K562 (cell line): Measurements from ENCODE around the gene CALM1. TPM values are rescaled to one million over a fixed set of nuclear protein-coding genes. Genes with fewer than 3 reads are reported as not detected.

ENCODE experiments used
- ATAC-seq: fragments of 200-7000 bp; cut with Tn5 transposase; 3 replicates; pipeline ENCODE4 v1.9.1; 2020; ENCODE audit warnings: moderate library complexity
- BruUV-seq: library from RNA; stranded (reverse); fragments of 400-500 nt; replicated peaks from 2 replicates; lab custom pipeline; 2021; lab: Mats Ljungman, UMichigan
- CTCF ChIA-PET: fragments of 300-600 bp; formaldehyde crosslinking; extraction: SDS; loops from one replicate; lab custom pipeline; 2021; ENCODE audit warnings: low intra/inter-chr PET ratio; lab: Yijun Ruan, JAX
- POLR2A ChIA-PET: fragments of 300-600, 350-650 bp; sonication (Branson Sonifier 250); formaldehyde crosslinking; extraction: SDS; loops from one replicate; lab custom pipeline; 2021; ENCODE audit warnings: antibody characterized with exemption, inconsistent platforms; lab: Yijun Ruan, JAX
- DNase-seq, 4 experiments: peaks; one replicate each; pipeline versions ENCODE4 v3.0.0 to v3.0.0-alpha.2; 2011 to 2018; ENCODE audit warnings: low spot score in 3 of 4, mixed read lengths in 3 of 4; ENCODE audit errors: extremely low read depth in 1 of 4
- FAIRE-seq: peaks from 2 replicates; lab custom pipeline; 2011; peaks lifted over from hg19 to GRCh38; lab: Jason Lieb, UNC
- H2AFZ ChIP-seq: 2 replicates; pipeline ENCODE4 v1.6.0; 2011; ENCODE audit warnings: low read depth, low read length, control low read depth, inconsistent platforms
- H3K27ac ChIP-seq: fragments of 200-600 bp; 3 replicates; pipeline ENCODE4 v1.8.0; 2011; ENCODE audit warnings: low read depth, mild to moderate bottlenecking, control low read depth, inconsistent platforms, low read length, moderate library complexity, mixed read lengths; ENCODE audit errors: extremely low read depth
- H3K27me3 ChIP-seq, 2 experiments: fragments of 300-600 bp in 1 of 2; 2 replicates in 1 of 2; 3 replicates in 1 of 2; pipeline versions ENCODE4 v1.6.0 to v1.8.0; 2011; ENCODE audit warnings: inconsistent platforms in 2 of 2, low read length in 2 of 2, mild to moderate bottlenecking in 1 of 2, mixed read lengths in 1 of 2, moderate library complexity in 1 of 2; ENCODE audit not compliant: control insufficient read depth in 2 of 2, insufficient read depth in 2 of 2
- H3K36me3 ChIP-seq: fragments of 300-600 bp; 3 replicates; pipeline ENCODE4 v1.8.0; 2011; ENCODE audit warnings: mild to moderate bottlenecking, low read length, inconsistent platforms; ENCODE audit not compliant: control insufficient read depth, insufficient read depth
- H3K4me1 ChIP-seq, 2 experiments: fragments of 200-600 bp in 1 of 2; replicated peaks in 1 of 2; 2 replicates in 1 of 2; 3 replicates in 1 of 2; pipeline versions ENCODE4 v1.5.1 to v1.8.0; 2011; ENCODE audit warnings: inconsistent platforms in 2 of 2, low read length in 2 of 2, mild to moderate bottlenecking in 1 of 2, mixed read lengths in 1 of 2, moderate library complexity in 1 of 2; ENCODE audit not compliant: control insufficient read depth in 2 of 2, insufficient read depth in 2 of 2
- H3K4me2 ChIP-seq: 2 replicates; pipeline ENCODE4 v1.6.1; 2011; ENCODE audit warnings: low read length, control low read depth, inconsistent platforms, mixed read lengths; ENCODE audit not compliant: insufficient read depth
- H3K4me3 ChIP-seq: fragments of 200-600 bp; sonication (generic), shearing (Covaris generic); 2 replicates; pipeline ENCODE4 v1.5.1; 2016; ENCODE audit warnings: control low read depth, inconsistent platforms
- H3K79me2 ChIP-seq: fragments of 200-600 bp; 3 replicates; pipeline ENCODE4 v1.8.0; 2011; ENCODE audit warnings: low read length, inconsistent platforms; ENCODE audit not compliant: control insufficient read depth, insufficient read depth
- H3K9ac ChIP-seq, 2 experiments: 2 replicates each; pipeline versions ENCODE4 v1.6.0 to v1.6.1; 2011; ENCODE audit warnings: low read depth in 2 of 2, low read length in 2 of 2, control low read depth in 1 of 2, inconsistent platforms in 1 of 2, mild to moderate bottlenecking in 1 of 2, mixed read lengths in 1 of 2; ENCODE audit not compliant: insufficient read depth in 1 of 2
- H3K9me1 ChIP-seq: one replicate; pipeline ENCODE4 v1.6.0; 2011; ENCODE audit warnings: inconsistent platforms, mild to moderate bottlenecking, low read length, moderate library complexity; ENCODE audit not compliant: control insufficient read depth, insufficient read depth
- H3K9me3 ChIP-seq: replicated peaks from 2 replicates; pipeline ENCODE4 v1.5.1; 2011; ENCODE audit warnings: low read depth, low read length, inconsistent platforms; ENCODE audit not compliant: control insufficient read depth, insufficient read depth
- H4K20me1 ChIP-seq: replicated peaks from 2 replicates; pipeline ENCODE4 v1.6.1; 2011; ENCODE audit warnings: low read length, inconsistent platforms, mixed read lengths; ENCODE audit not compliant: control insufficient read depth, insufficient read depth
- BRD9 ChIP-seq: fragments of 450-650 bp; IDR thresholded peaks from 2 replicates; pipeline ENCODE4 v1.6.1; 2018; ENCODE audit warnings: low read depth; ENCODE audit not compliant: partially characterized antibody
- ETV5 ChIP-seq: sonication (generic); formaldehyde crosslinking; IDR thresholded peaks from 2 replicates; pipeline ENCODE4 v1.4.0; 2020; ENCODE audit warnings: low read depth, mild to moderate bottlenecking, missing genetic modification reagents
- HDAC1 ChIP-seq, 2 experiments: fragments of 450-650 bp; IDR thresholded peaks; 2 replicates each; pipeline ENCODE4 v1.6.1; 2016 to 2017; ENCODE audit warnings: inconsistent platforms in 1 of 2, mild to moderate bottlenecking in 1 of 2, moderate library complexity in 1 of 2
- LARP7 ChIP-seq: fragments of 450-650 bp; IDR thresholded peaks from 2 replicates; pipeline ENCODE4 v1.6.1; 2016
- MXD1 ChIP-seq: fragments of 250-450 bp; sonication (Bioruptor Pico); IDR thresholded peaks from 2 replicates; pipeline ENCODE4 v1.8.0; 2021; ENCODE audit warnings: borderline replicate concordance, mild to moderate bottlenecking, moderate library complexity; ENCODE audit not compliant: poor library complexity, severe bottlenecking
- PURB ChIP-seq: sonication (generic); formaldehyde crosslinking; IDR thresholded peaks from 2 replicates; pipeline ENCODE4 v1.9.0; 2021; ENCODE audit warnings: low read depth, mild to moderate bottlenecking, missing genetic modification reagents
- RBFOX2 ChIP-seq: fragments of 200-400 bp; formaldehyde crosslinking; IDR thresholded peaks from 2 replicates; pipeline ENCODE4 v1.6.1; 2017; ENCODE audit warnings: low read depth, mild to moderate bottlenecking, low read length, moderate library complexity
- ZNF239 ChIP-seq: fragments of 250-450 bp; sonication (Bioruptor Pico); IDR thresholded peaks from 2 replicates; pipeline ENCODE4 v1.4.0; 2020; ENCODE audit warnings: mild to moderate bottlenecking
- ZNF75A ChIP-seq: fragments of 450-650 bp; formaldehyde crosslinking; IDR thresholded peaks from 2 replicates; pipeline ENCODE4 v1.4.0; 2020; ENCODE audit warnings: mild to moderate bottlenecking
- WGBS: fragments of 100-300 bp; shearing (Covaris generic); methylation state at CpG from one replicate; pipeline ENCODE4 v1.1.6; 2016; ENCODE audit warnings: low coverage, mixed read lengths; ENCODE audit not compliant: insufficient coverage; ENCODE audit errors: missing lambda C conversion rate; 5-methylcytosine and 5-hydroxymethylcytosine counted together
- in situ Hi-C: fragments of 300-500 bp; cut with MboI; formaldehyde crosslinking; loops from 4 replicates; pipeline ENCODE4 v1.15.0; 2018; ENCODE audit warnings: inconsistent platforms, mixed read lengths
- intact Hi-C: fragments of 100-400 bp; cut with micrococcal nuclease; formaldehyde crosslinking; loops from 2 replicates; pipeline ENCODE4 v1.14.2; 2022
- polyA plus RNA-seq, 8 experiments: library from polyadenylated mRNA; depleted of rRNA in 4 of 8; stranded (reverse) in 5 of 8; unstranded in 3 of 8; fragments of >200 nt; fragmentation: Nextera tagmentation in 2 of 8; fragmentation: Illumina TruSeq in 1 of 8; extraction: Ambion mirVana in 2 of 8; extraction: Trizol in 1 of 8; gene quantifications; 2 replicates each; pipeline versions ENCODE4 v1.2.1 to v1.2.3, GENCODE V29; 2011 to 2014; ENCODE audit warnings: inconsistent platforms in 1 of 8, missing spikeins in 1 of 8
- total RNA-seq, 7 experiments: library from RNA; depleted of rRNA in 6 of 7; stranded (reverse); fragments of >200 nt in 6 of 7; fragmentation: Illumina TruSeq in 2 of 7; extraction: Trizol in 2 of 7; gene quantifications; 2 replicates each; pipeline versions ENCODE4 v1.2.1 to v1.2.3, GENCODE V29; 2011 to 2021; ENCODE audit warnings: low replicate concordance in 1 of 7

The CALM1 gene
- total and polyA plus RNA-seq, 9 of the 15 experiments (the other 6 are each of a cell fraction or from before 2014, with no cell fraction given), result 48.0 to 269 (median 158) TPM

DNA sequence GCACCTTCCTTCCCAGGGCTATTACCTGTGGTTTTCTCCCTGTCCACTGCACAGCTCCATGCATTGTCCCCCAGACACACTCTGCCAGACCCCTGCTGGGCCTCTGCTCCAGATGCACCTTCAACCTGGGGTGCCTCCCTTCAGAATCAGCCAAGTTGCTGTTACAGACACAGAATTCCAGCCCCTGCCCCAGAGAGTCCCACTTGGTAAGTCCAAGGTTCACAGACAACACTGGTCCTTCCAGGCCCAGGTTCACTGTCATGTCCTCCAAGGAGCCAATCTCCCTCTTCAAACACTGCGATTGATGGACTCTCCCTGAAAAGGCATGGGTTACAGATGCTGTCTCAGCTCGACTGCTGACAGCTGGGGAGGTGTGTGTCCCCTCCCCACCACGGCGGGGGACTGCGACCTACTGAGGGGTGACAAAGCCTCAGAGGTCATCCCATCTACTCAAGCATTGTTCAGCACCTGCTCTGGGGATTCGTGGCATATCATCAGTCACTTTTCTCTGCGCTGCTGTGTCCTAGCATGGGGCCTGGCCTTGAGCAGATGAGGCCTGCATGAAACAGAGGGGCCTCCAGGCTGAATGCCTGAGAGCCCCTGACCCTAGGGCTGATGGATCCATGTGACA lies 24.3 kb downstream of the CALM1 start:
- Histone ChIP-seq H3K79me2 (no peaks in the 10 kb centered on the region), H3K4me1 (no peaks in the 10 kb centered on the region; a peak in 1 of 5 replicates), H3K36me3 (no peaks in the 10 kb centered on the region), H4K20me1 (no peaks in the 10 kb centered on the region), H3K9ac (no peak overlapping the region), H3K27me3 (peaks cover 0 to 13% of the 10 kb centered on the region in 2 experiments; a peak in 3 of 5 replicates), H3K9me3 (no peaks in the 10 kb centered on the region), H3K27ac (no peak overlapping the region), H3K4me3 (no peak overlapping the region), H2AFZ (no peak overlapping the region), H3K4me2 (no peak overlapping the region), H3K9me1 (no peaks in the 10 kb centered on the region)
- ChIA-PET POLR2A (no interaction called here), CTCF (no interaction called here)
- FAIRE-seq (no peak), DNase-seq (no peak), ATAC-seq (no peak)
- WGBS, result 25% methylated on average over 5 of the region's 7 CpGs
- TF ChIP-seq MXD1 (no peak), RBFOX2 (no peak), ETV5 (no peak), BRD9 (no peak), LARP7 (no peak), ZNF75A (CRISPR knock-in tag) (no peak), ZNF239 (CRISPR knock-in tag) (no peak), HDAC1 (IDR thresholded peaks at IDR 0.05) (no peak), PURB (CRISPR knock-in tag) (no peak)
- in situ Hi-C loops, result no loop called here
- no TSS peak for BruUV-seq
- intact Hi-C loops, result no loop called here
